Measurements from ENCODE around the gene P2RY4.
"Not testable (repeated sequence)": the region's sequence is repeated elsewhere in the genome, so short reads cannot be mapped to it uniquely, and the experiment has no call there.

Gene P2RY4

GRCh38 chrX:70241501-70241900 is 18.5 kb downstream of the P2RY4 start:
- no peak for DNase-seq

GRCh38 chrX:70240751-70241150 is 19.3 kb downstream of the P2RY4 start:
- no peak for DNase-seq

GRCh38 chrX:70234355-70234754 is 25.6 kb downstream of the P2RY4 start, which contains the start of gene AWAT1:
Gene AWAT1 (plus strand): TSS chrX:70234655. CDS start chrX:70234696, 41 bp downstream.
- DNase-seq: no peak

GRCh38 chrX:70231666-70232065 is 28.3 kb downstream of the P2RY4 start:
- no peak for DNase-seq

GRCh38 chrX:70226687-70227086 is 33.3 kb downstream of the P2RY4 start:
- DNase-seq: no peak

- DNase-seq: no peak
Measured at GRCh38 chrX:70226048-70226447, 34.0 kb downstream of the P2RY4 start.

- DNase-seq: no peak
Measured at GRCh38 chrX:70219938-70220764, 39.9 kb downstream of the P2RY4 start.

- not testable (repeated sequence) for DNase-seq
Measured at GRCh38 chrX:70209570-70209969, 50.4 kb downstream of the P2RY4 start.

GRCh38 chrX:70208479-70208878 is 51.5 kb downstream of the P2RY4 start:
- DNase-seq: no peak
